OCI-LY1 (cell line): ENCODE results near the gene LRRC14B.

Experiments used
- CTCF ChIP-seq: fragments of 200-600 bp; sonication (generic), shearing (Covaris generic); IDR thresholded peaks from 2 replicates; pipeline ENCODE4 v1.5.1; 2017; ENCODE audit warnings: mild to moderate bottlenecking, antibody characterized with exemption, low read length, moderate library complexity, mixed read lengths
- EZH2 ChIP-seq: fragments of 200-600 bp; sonication (generic), shearing (Covaris generic); IDR thresholded peaks from 2 replicates; pipeline ENCODE4 v1.8.0; 2017; ENCODE audit warnings: borderline replicate concordance, mixed run types, mild to moderate bottlenecking, antibody characterized with exemption, low read length, moderate library complexity, mixed read lengths

- TF ChIP-seq CTCF (no peak), EZH2 (no peak)
Measured at GRCh38 chr5:150746-151145, 40.5 kb upstream of the LRRC14B start.
